Ecto neural progenitor cell (in vitro differentiated cells): ENCODE data around the gene CIAO2A.

Source experiments
- DNase-seq: peaks from one replicate; pipeline ENCODE4 v3.0.0-alpha.2; 2018; ENCODE audit warnings: low spot score

The CIAO2A gene

DNA sequence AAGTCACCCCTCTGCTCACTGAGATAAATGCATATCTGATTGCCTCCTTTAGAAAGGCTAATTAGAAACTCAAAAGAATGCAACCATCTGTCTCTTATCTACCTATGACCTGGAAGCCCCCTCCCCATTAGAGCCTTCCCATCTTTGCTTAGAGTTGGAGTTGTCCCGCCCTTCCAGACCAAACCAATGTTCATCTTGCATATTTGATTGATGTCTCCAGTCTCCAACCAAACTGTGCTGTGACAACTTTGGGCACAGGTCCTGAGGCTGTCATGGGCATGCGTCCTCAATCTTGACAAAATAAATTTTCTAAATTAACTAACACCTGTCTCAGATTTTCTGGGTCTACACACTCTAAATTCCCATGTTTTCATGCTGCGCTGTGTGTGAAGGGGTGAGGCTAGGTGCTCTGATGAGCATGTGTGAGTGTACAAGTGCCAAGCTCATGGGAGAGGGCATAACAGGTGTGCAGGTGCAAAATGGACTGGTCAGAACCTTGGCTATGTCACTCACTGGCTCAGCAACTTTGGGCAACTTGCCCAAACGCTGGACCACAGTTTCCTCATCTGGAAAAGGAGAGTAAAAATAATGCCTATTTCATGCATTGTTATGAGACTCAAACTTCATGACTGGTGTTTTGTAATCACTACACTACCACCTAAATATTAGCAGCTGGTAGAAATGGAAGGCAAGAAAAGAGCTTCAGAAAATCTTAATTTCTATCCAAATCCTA is 54.6 kb downstream of the CIAO2A start:
- no peak for DNase-seq

DNA sequence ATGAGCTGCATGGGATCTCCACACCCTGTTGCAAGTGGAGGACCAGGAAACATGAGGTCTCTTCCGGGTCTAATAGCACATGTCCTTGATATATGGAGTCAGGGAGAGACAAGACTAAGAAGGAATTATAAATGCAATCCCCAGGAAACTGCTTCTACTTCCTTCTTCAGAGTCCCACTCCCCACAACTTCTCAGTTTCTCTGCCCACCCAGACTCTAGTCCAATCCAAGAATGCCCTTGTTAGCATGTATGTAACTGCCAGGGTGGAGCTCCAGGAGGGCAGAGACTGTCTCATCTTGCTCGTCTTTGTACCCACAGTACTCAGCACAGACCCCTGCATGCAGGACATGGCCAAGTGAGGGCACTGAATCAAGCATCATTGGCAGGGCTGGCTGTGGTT is 55.7 kb downstream of the CIAO2A start:
- no peak for DNase-seq

DNA sequence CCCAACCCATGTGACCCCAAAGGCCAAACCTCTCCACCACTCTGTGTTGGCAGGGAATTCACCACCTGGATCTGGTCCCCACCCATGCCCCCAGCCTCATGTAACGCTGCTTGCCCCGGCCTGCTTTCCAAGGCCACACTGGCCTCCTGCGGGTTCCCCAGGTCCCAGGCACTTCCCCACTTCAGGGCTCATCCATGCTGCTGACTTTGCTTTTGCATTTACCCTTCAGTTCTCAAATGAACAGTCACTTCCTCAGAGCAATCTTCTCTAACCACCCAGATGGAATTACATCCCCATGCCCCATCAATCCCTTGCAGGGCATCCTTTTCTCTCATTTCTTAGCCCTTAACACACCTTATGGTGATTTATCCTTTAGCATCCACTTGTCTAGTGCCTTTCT is 56.5 kb downstream of the CIAO2A start:
- DNase-seq: no peak

DNA sequence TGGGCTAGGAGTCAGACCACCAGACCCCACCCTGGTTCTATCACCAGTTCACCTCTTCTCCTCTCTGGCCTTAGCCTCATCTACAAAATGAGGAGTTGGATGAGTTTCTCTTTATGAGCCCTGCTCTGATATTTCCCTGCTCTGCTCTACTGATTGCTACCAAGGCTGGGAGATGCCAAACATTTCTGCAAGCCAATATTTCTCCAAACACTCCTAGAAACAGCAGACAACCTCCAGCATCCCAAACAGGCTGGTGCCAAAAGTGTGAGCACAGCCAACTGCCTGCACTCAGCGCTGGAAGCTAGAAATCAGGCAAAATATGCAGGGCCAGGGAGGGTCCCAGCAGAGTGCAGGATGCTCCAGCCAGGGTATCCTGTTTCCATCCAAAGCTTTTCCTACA is 58.1 kb downstream of the CIAO2A start:
- DNase-seq: no peak

DNA sequence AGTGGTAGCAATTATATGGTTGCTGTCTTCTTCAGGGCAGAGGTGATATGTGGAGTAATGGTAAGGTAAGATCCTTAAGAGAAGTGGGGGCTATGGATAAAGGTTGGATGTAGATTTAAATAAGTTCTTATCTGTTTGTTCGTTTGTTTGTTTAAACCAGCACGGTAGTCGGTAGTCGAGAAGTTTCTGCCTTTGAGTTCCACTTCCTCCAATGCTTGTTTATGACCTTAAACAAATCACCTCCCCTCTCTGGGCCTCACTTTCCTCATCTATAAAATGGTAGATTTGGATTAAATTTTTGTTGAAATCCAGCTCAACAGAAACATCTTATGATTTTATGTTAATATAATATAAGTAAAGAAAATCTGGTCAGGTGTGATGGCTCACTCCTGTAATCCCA is 59.1 kb downstream of the CIAO2A start:
- no peak for DNase-seq

DNA sequence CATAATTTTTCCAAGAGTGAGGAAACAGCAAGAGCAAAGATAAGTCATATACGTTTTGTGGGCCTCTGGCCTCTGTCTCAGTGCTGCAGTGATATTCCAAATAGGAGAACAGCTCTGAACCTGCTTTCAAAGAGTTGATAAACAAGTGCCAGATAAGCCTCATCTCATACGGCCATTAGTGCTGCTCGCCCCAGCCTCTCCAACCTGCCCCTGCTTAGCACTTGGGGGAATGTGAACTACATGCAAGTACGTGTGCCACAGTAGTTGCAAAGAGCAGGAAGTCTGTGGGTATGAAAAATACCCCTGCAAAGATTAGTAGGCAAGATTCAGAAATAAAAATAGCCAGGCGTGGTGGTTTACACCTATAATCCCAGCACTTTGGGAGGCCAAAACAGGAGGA is 61.3 kb downstream of the CIAO2A start:
- DNase-seq: no peak

DNA sequence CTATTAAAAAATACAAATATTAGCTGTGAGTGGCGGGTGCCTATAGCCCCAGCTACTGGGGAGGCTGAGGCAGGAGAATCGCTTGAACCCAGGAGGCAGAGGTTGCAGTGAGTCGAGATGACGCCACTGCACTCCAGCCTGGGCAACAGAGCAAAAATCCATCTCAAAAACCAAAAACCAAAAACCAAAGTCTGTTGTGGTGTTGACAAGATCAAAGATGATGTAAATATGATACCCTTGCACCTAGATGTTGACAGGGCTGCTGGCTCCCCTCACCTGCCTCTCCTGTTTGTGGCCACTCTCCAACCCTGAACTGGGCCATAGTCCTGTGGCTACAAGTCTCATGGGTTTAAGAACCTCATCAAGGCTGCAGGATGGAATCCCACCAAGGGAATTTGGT is 63.5 kb downstream of the CIAO2A start:
- DNase-seq: no peak

DNA sequence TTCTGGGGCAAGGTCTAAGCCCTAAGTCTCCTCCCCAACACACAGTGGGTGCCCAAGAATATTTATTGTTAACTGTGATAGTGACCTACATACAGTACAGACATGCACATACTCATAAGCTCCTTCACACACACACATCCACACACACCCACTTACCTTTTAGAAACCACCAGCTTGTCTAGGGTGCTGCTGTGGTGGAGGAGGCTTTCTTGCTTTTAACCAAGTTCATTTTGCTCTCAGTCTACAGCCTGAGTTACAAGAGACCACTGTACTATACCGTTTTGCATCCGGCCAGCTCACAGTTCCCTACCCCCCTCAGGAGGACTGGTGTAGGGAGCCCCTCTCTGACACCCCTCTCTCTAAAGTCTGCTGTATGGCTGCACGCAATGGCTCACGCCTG is 64.0 kb downstream of the CIAO2A start:
- DNase-seq: no peak

DNA sequence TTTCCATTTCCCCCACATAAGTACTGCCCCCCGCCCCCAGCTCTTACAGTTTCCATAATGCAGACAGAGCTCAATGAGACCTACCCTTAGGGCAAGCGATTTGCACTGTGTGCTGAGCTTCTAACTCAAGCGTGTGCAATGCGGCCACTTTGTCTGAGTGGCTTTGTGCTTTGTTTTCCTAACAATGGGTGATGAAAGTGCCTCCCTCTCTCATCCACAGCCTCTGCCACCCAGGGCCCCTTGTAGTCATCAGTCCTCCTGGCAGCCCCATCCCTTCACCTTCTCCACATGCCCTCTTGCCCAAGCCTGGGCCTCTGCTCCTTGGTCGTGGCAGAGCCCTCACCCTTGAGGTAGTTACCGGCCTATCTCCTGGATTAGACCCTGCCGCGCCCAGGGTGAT is 64.5 kb downstream of the CIAO2A start:
- no peak for DNase-seq

DNA sequence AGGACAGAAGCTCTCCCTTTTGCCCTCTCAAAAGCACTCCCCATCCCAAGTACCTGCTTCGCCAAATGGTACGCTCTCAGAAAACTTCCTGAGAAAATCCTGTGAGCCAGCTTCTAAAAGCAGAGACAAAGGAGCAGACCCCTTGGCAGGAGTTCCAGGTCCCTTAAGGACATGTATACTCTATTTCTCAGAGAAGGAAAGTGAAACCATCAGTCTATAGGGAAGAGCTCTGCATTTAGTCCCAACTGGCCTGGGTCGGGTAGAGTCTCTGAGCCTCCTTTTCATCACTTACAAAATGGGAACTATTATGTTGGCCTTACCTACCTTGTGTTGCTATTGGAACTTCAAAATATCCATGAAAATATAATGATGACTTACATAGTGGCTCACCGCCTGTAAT is 67.0 kb downstream of the CIAO2A start:
- no peak for DNase-seq

DNA sequence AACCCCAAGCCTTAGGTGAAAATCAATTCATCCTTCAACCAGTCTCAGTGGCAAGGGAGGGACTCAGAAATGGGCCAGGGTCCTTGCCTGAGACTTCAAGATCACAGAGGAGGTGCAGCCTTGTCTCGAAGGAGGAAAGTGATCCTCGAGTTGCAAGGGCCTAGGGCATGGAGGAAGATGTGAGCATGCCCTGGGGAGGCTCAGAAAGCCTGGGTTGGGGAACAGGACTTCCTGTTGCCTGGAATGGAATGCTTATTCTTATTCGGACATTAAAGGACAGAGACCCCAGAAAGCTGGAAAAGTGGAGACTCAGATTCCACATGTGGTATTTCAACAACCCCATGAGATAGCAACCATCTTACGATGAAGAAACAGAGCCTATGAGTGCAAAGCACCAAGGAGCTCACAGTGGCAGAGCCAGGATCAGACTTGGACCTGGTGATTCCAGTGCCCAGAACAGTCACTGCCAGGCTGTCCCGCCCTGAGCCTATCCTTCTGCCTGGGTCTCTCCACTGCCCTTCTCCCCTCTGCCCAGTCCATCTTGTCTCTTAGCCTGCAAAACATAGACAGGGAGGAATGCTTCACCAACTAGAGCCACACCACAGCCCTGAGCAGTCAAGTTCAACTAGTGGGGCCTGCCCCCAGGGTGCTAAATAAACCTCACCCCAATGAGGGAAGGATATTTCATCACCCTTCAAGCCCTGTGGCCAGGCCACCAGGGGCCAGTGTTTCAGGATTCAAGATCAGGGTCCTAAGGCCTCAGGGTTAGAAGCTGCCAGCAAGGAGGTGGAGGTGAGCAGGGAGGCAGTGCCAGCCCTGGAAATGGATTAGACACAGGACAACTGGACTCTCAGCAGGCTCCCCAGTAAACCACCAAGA is 69.2 kb downstream of the CIAO2A start:
- DNase-seq: no peak

DNA sequence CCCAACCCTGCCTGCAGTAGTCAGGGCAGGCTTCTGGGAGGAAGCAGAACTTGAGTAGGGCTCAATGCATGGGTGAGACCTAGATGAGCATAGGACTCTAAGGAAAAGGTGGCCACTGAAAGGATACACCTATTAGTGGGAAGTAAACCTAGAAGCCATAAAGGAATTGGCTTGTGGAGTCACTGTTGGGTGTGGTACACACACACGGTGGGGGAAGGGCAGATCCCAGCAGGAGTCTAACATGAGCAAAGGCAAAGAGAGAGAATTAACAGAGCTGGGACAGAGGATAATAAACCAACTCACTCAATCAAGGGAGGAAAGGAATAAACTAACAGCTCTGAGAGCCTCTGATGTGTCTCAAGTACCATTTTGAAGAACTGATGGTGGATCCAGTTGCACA is 70.4 kb downstream of the CIAO2A start:
- no peak for DNase-seq

DNA sequence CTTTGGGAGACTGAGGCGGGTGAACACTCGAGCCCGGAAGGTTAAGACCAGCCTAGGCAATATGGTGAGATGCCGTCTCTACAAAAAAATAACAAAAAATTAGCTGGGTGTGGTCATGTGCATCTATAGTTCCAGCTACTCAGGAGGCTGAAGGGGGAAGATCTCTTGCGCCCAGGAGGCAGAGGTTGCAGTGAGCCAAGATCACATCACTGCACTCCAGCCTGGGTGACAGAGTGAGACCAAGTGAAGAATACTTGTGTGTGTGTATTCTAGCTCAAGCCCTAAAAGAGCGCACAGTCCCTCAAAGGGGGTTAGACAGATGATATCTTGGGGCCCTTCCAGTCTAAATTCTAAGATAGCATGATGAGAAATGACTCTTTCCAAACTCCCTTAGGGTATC is 71.1 kb downstream of the CIAO2A start:
- no peak for DNase-seq
